Measurements from ENCODE around the gene BICRA.

The BICRA gene

GRCh38 chr19:47603706-47604565 lies 5.0 kb upstream of the BICRA start:
- TF ChIP-seq CTCF (IDR thresholded peaks at IDR 0.05; ENCODE audit: extremely low read depth, missing control alignments) = no peak
- DNase-seq (ENCODE audit: low spot score) = no peak

GRCh38 chr19:47607564-47608073 lies 1.3 kb upstream of the BICRA start:
- TF ChIP-seq CTCF (IDR thresholded peaks at IDR 0.05; ENCODE audit: extremely low read depth, missing control alignments) = no peak
- DNase-seq (ENCODE audit: low spot score) = no peak

GRCh38 chr19:47608074-47608918 lies 638 bp upstream of the BICRA start:
- no peak for TF ChIP-seq CTCF (IDR thresholded peaks at IDR 0.05; ENCODE audit: extremely low read depth, missing control alignments)
- peak; percentile 99 for DNase-seq (ENCODE audit: low spot score)

GRCh38 chr19:47609906-47610894 lies 1.3 kb downstream of the BICRA start:
- TF ChIP-seq CTCF (IDR thresholded peaks at IDR 0.05; ENCODE audit: extremely low read depth, missing control alignments) = no peak
- DNase-seq (ENCODE audit: low spot score) = peak; percentile 47

GRCh38 chr19:47610902-47611301 lies 2.0 kb downstream of the BICRA start:
- DNase-seq (ENCODE audit: low spot score) = no peak
- no peak for TF ChIP-seq CTCF (IDR thresholded peaks at IDR 0.05; ENCODE audit: extremely low read depth, missing control alignments)

- DNase-seq (ENCODE audit: low spot score) = no peak
- TF ChIP-seq CTCF (IDR thresholded peaks at IDR 0.05; ENCODE audit: extremely low read depth, missing control alignments) = no peak
Observed at GRCh38 chr19:47613165-47614020, 4.5 kb downstream of the BICRA start.
